Mucosa of descending colon (tissue), 3 donors: Measurements from ENCODE around the gene SCN2A. TPM values are rescaled to one million over a fixed set of nuclear protein-coding genes. Genes with fewer than 3 reads are reported as not detected.
A peak's percentile ranks its signal among the peaks of the same experiment; 100 is the strongest.

ENCODE experiments used
- ATAC-seq: fragments of 200-7000 bp; cut with Tn5 transposase; one replicate; pipeline ENCODE4 v1.9.1; 2020; ENCODE audit warnings: mild to moderate bottlenecking, moderate library complexity
- DNase-seq, 3 donors: peaks; one replicate each; pipeline ENCODE4 v3.0.0-alpha.2; 2020
- H3K36me3 ChIP-seq: fragments of 200-600 bp; one replicate; pipeline ENCODE4 v1.8.0; 2021; ENCODE audit warnings: low read depth, mild to moderate bottlenecking
- H3K4me1 ChIP-seq: fragments of 200-600 bp; one replicate; pipeline ENCODE4 v1.8.0; 2021; ENCODE audit warnings: low read depth, mild to moderate bottlenecking
- H3K4me3 ChIP-seq: fragments of 200-600 bp; one replicate; pipeline ENCODE4 v1.8.0; 2021; ENCODE audit warnings: mild to moderate bottlenecking
- H3K9me3 ChIP-seq: fragments of 200-600 bp; one replicate; pipeline ENCODE4 v1.8.0; 2021; ENCODE audit warnings: mild to moderate bottlenecking
- intact Hi-C, 2 donors: fragments of 100-400 bp; cut with DNase I in 1 of 2; cut with micrococcal nuclease in 1 of 2; formaldehyde crosslinking; loops; one replicate each; pipeline versions ENCODE4 v1.11.0 to v1.11.1; 2022; cut with DNase I, micrococcal nuclease
- total RNA-seq, 3 donors: library from RNA; stranded (reverse); fragmentation: NEBNext Ultra II Directional in 2 of 3; extraction: Animal tissue kit (Norgen Biotek cat#: 25700) in 2 of 3; gene quantifications; one replicate each; pipeline versions ENCODE4 v1.2.1 to v1.2.4, GENCODE V29; 2021 to 2023
- TF ChIP-seq, protein P1 (sequence below): fragments of 200-600 bp; IDR thresholded peaks from one replicate; pipeline ENCODE4 v1.8.0; 2022; ENCODE audit warnings: antibody characterized with exemption, mild to moderate bottlenecking
- donor health status: DM: no; HTN: no; CAD: no; lungs with moderate emphysema.
- donor health status: DM: no; HTN: no; CAD: no.
- donor health status: DM: no; HTN: yes; CAD: no.

SCN2A gene
- total RNA-seq, 3 donors from 2014 or later = 0.23 to 1.3 TPM; not detected in 1

DNA sequence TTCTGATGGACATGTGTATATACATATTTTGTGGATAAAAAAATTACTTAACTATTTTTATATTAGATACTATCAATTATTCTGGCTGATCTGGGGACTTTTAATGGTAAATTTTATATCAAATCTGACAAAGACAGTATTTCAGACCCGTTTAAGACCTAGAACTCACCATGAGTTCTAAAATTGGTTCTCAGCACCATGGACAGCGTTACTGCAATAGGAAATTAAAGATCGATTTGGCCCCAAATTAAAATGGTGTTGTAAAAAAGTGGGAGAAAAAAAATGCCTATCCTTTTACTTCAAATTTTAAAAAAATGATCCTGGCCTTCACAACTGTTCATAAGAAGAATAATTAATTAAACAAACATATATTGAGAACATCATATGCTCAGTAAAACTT is 919 bp upstream of the SCN2A start:
- no peaks in the 10 kb centered on the region for H3K9me3 ChIP-seq
- no peaks in the 10 kb centered on the region for H3K4me1 ChIP-seq
- ATAC-seq = no peak
- H3K36me3 ChIP-seq = no peaks in the 10 kb centered on the region
- intact Hi-C loops = no loop called here
- peak in 1 of 3 donors; percentile 11 for DNase-seq
- H3K4me3 ChIP-seq = no peak overlapping the region
- TF ChIP-seq, protein P1, sequence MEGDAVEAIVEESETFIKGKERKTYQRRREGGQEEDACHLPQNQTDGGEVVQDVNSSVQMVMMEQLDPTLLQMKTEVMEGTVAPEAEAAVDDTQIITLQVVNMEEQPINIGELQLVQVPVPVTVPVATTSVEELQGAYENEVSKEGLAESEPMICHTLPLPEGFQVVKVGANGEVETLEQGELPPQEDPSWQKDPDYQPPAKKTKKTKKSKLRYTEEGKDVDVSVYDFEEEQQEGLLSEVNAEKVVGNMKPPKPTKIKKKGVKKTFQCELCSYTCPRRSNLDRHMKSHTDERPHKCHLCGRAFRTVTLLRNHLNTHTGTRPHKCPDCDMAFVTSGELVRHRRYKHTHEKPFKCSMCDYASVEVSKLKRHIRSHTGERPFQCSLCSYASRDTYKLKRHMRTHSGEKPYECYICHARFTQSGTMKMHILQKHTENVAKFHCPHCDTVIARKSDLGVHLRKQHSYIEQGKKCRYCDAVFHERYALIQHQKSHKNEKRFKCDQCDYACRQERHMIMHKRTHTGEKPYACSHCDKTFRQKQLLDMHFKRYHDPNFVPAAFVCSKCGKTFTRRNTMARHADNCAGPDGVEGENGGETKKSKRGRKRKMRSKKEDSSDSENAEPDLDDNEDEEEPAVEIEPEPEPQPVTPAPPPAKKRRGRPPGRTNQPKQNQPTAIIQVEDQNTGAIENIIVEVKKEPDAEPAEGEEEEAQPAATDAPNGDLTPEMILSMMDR = no peak

DNA sequence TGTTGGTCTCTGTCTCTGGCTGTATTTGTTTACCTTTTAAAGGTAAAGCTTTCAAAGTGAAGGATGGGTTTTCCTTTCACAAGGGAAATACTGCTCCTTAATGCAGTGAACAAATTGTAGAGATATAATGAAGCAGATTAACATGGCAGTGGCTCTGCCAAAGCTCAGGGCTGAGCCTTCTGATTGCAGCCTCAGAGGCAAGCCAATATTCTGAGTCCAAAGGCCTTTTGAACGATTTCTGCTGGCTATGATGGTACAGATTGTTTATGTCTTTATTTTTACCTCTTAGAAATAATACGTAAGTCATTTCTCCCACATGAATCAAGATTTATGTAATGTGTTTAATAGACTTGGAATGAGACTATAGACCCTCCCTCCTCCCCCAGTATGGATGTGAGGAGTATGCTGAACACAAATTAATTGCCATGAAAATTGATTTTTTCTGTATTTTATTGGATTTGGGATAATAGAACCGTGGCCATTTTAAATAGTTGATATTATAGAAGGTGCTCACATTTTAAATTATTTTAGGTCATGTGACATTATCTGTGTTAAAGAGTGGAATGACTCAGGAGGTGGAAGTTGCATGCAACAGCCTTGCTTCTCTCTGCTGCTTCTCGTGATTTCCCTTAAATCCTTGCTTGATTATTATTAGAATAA is 772 bp downstream of the SCN2A start:
- Histone ChIP-seq H3K4me1 (no peaks in the 10 kb centered on the region), H3K4me3 (no peak overlapping the region), H3K36me3 (no peaks in the 10 kb centered on the region), H3K9me3 (no peaks in the 10 kb centered on the region)
- intact Hi-C loops = no loop called here
- TF ChIP-seq, protein P1 = no peak
- no peak for DNase-seq
- no peak for ATAC-seq

GRCh38 chr2:165240916-165241315 is 1.7 kb downstream of the SCN2A start:
- no peak for DNase-seq
- Histone ChIP-seq H3K4me1 (no peaks in the 10 kb centered on the region), H3K36me3 (no peaks in the 10 kb centered on the region), H3K9me3 (no peaks in the 10 kb centered on the region), H3K4me3 (no peak overlapping the region)
- TF ChIP-seq, protein P1 = no peak
- no peak for ATAC-seq
- intact Hi-C loops = no loop called here

- Histone ChIP-seq H3K4me1 (no peaks in the 10 kb centered on the region), H3K9me3 (no peaks in the 10 kb centered on the region), H3K36me3 (no peaks in the 10 kb centered on the region), H3K4me3 (no peak overlapping the region)
- intact Hi-C loops = no loop called here
- TF ChIP-seq, protein P1 = no peak
- DNase-seq = no peak
- ATAC-seq = no peak
These were observed 6.0 kb downstream of the SCN2A start for GRCh38 chr2:165245081-165245793.

DNA sequence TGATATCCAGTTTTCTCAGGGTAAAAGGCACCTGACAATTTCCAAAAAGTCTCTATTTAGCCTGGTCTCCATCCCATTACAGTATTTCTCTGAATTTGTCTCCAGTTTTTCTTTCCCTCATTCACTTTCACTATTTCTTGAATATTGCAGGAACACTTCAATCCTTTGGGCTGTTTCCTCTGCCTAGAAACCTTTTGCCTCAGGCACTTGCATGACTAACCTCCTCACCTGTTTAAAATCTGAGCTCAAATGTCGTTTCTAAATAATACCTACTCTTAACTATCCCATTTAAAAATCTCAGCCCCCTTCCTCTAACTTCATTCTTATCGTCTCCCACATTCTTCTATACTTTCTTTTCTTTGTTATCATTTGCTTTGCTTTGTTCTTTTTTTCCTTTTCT is 9.0 kb downstream of the SCN2A start:
- no peak for ATAC-seq
- intact Hi-C loops = no loop called here
- no peaks in the 10 kb centered on the region for H3K36me3 ChIP-seq

More for the DNA sequence above, 9.0 kb downstream of the SCN2A start:
- Histone ChIP-seq H3K9me3 (no peaks in the 10 kb centered on the region), H3K4me1 (no peaks in the 10 kb centered on the region), H3K4me3 (no peak overlapping the region)
- DNase-seq = no peak
- TF ChIP-seq, protein P1 = no peak
